H4 (cell line): ENCODE results near the gene ADAMTS10. TPM values are rescaled to one million over a fixed set of nuclear protein-coding genes. Genes with fewer than 3 reads are reported as not detected.
"Not testable (repeated sequence)": the region's sequence is repeated elsewhere in the genome, so short reads cannot be mapped to it uniquely, and the experiment has no call there.

Experiments
- DNase-seq: peaks from one replicate; pipeline ENCODE4 v3.0.0-alpha.2; 2015; ENCODE audit warnings: low spot score
- total RNA-seq: library from RNA; depleted of rRNA; stranded (reverse); fragments of >200 nt; shearing (Covaris generic); gene quantifications from 2 replicates; pipeline ENCODE4 v1.2.3, GENCODE V29; 2014

The ADAMTS10 gene
- total RNA-seq, 1 experiment from 2014 or later, result 0.83 TPM

GRCh38 chr19:8593931-8594330, 16.6 kb downstream of the ADAMTS10 start:
- DNase-seq, result no peak

GRCh38 chr19:8592231-8593009, 18.1 kb downstream of the ADAMTS10 start:
- DNase-seq, result peak; percentile 86

GRCh38 chr19:8589177-8589714, 21.3 kb downstream of the ADAMTS10 start:
- DNase-seq, result no peak

GRCh38 chr19:8585894-8586750, 24.4 kb downstream of the ADAMTS10 start:
- DNase-seq, result peak; percentile 65

GRCh38 chr19:8584965-8585893, 25.3 kb downstream of the ADAMTS10 start:
- no peak for DNase-seq

- peak; percentile 86 for DNase-seq
These were observed 29.7 kb downstream of the ADAMTS10 start for GRCh38 chr19:8580710-8581281.

GRCh38 chr19:8578642-8579265, 31.8 kb downstream of the ADAMTS10 start:
- DNase-seq, result peak; percentile 58

- no peak for DNase-seq
These were observed 32.8 kb downstream of the ADAMTS10 start for GRCh38 chr19:8577741-8578140.

GRCh38 chr19:8577247-8577646, 33.3 kb downstream of the ADAMTS10 start, which contains the start of gene MYO1F:
MYO1F (minus strand) TSS chr19:8577442; CDS start chr19:8577309, 133 bp downstream.
- no peak for DNase-seq

GRCh38 chr19:8576273-8576993, 34.1 kb downstream of the ADAMTS10 start:
- no peak for DNase-seq

- peak; percentile 68 for DNase-seq
These were observed 35.0 kb downstream of the ADAMTS10 start for GRCh38 chr19:8575467-8575997.

- not testable (repeated sequence) for DNase-seq
These were observed 35.9 kb downstream of the ADAMTS10 start for GRCh38 chr19:8574619-8574922.

GRCh38 chr19:8573316-8573715, 37.2 kb downstream of the ADAMTS10 start:
- DNase-seq, result no peak

- peak; percentile 72 for DNase-seq
These were observed 39.5 kb downstream of the ADAMTS10 start for GRCh38 chr19:8571006-8571411.

GRCh38 chr19:8569066-8569771, 41.3 kb downstream of the ADAMTS10 start:
- peak; percentile 96 for DNase-seq

GRCh38 chr19:8567522-8568172, 42.9 kb downstream of the ADAMTS10 start:
- no peak for DNase-seq

- DNase-seq, result no peak
These were observed 43.7 kb downstream of the ADAMTS10 start for GRCh38 chr19:8566855-8567254.

GRCh38 chr19:8564866-8565265, 45.6 kb downstream of the ADAMTS10 start:
- not testable (repeated sequence) for DNase-seq
